H1 (cell line): ENCODE measurements around the gene MCM9. TPM values are rescaled to one million over a fixed set of nuclear protein-coding genes. Genes with fewer than 3 reads are reported as not detected.

ENCODE experiments used
- CTCF ChIA-PET: fragments of 300-600 bp; sonication (Branson Sonifier 250); formaldehyde crosslinking; loops from one replicate; lab custom pipeline; 2021; ENCODE audit not compliant: partially characterized antibody; lab: Charles Lee
- POLR2A ChIA-PET: fragments of 300-600 bp; sonication (Branson Sonifier 250); formaldehyde crosslinking; loops from one replicate; lab custom pipeline; 2021; ENCODE audit warnings: inconsistent platforms; ENCODE audit not compliant: partially characterized antibody; lab: Charles Lee
- DNase-seq, 2 experiments: peaks; one replicate each; pipeline versions ENCODE4 v3.0.0 to v3.0.0-alpha.2; 2010 to 2022; ENCODE audit warnings: low spot score in 2 of 2, low read depth in 1 of 2, mixed read lengths in 1 of 2
- FAIRE-seq: peaks from 2 replicates; lab custom pipeline; 2011; peaks lifted over from hg19 to GRCh38; lab: Jason Lieb, UNC
- H2AFZ ChIP-seq: 2 replicates; pipeline ENCODE4 v1.8.1; 2012; ENCODE audit warnings: low read length, inconsistent platforms
- H2AK5ac ChIP-seq: 2 replicates; pipeline ENCODE4 v1.6.1; 2013; ENCODE audit warnings: low read depth, low read length
- H2BK120ac ChIP-seq: replicated peaks from 2 replicates; pipeline ENCODE3; 2013; ENCODE audit warnings: low read depth, low read length, inconsistent platforms
- H2BK12ac ChIP-seq: 2 replicates; pipeline ENCODE4 v1.6.1; 2013; ENCODE audit warnings: low read depth, low read length
- H2BK15ac ChIP-seq: 2 replicates; pipeline ENCODE4 v1.6.1; 2013; ENCODE audit warnings: low read length
- H2BK20ac ChIP-seq: 2 replicates; pipeline ENCODE4 v1.6.1; 2013; ENCODE audit warnings: low read length
- H2BK5ac ChIP-seq: 2 replicates; pipeline ENCODE4 v1.6.1; 2013; ENCODE audit warnings: low read depth, low read length
- H3K14ac ChIP-seq: 2 replicates; pipeline ENCODE4 v1.6.1; 2013; ENCODE audit warnings: inconsistent platforms; ENCODE audit not compliant: insufficient read length
- H3K18ac ChIP-seq: 2 replicates; pipeline ENCODE4 v1.6.1; 2013; ENCODE audit warnings: low read length; ENCODE audit errors: extremely low read depth
- H3K23ac ChIP-seq: 2 replicates; pipeline ENCODE4 v1.6.1; 2013; ENCODE audit warnings: inconsistent platforms; ENCODE audit not compliant: insufficient read length
- H3K23me2 ChIP-seq: 2 replicates; pipeline ENCODE4 v1.6.1; 2013; ENCODE audit warnings: low read depth, low read length
- H3K27ac ChIP-seq: 2 replicates; pipeline ENCODE4 v1.6.1; 2011; ENCODE audit warnings: low read depth, low read length, inconsistent platforms
- H3K27me3 ChIP-seq, 4 experiments: replicated peaks in 1 of 4; 1 replicate in 1 of 4; 2 replicates in 3 of 4; pipeline versions ENCODE4 v1.6.1 to v1.8.1; 2011 to 2013; ENCODE audit warnings: low read length in 3 of 4, mild to moderate bottlenecking in 3 of 4, inconsistent platforms in 2 of 4, mixed read lengths in 2 of 4, moderate library complexity in 1 of 4; ENCODE audit not compliant: control insufficient read depth in 3 of 4, insufficient read depth in 3 of 4; ENCODE audit errors: extremely low read depth in 1 of 4
- H3K36me3 ChIP-seq, 4 experiments: 2 replicates each; pipeline versions ENCODE4 v1.6.1 to v1.8.1; 2011 to 2013; ENCODE audit warnings: mild to moderate bottlenecking in 4 of 4, low read length in 3 of 4, moderate library complexity in 2 of 4, control low read depth in 1 of 4, inconsistent platforms in 1 of 4; ENCODE audit not compliant: insufficient read depth in 4 of 4, control insufficient read depth in 2 of 4
- H3K4ac ChIP-seq: replicated peaks from 2 replicates; pipeline ENCODE3; 2013; ENCODE audit warnings: low read length, low read depth, mixed read lengths, inconsistent platforms; ENCODE audit not compliant: insufficient read length
- H3K4me1 ChIP-seq, 4 experiments: replicated peaks in 1 of 4; 1 replicate in 1 of 4; 2 replicates in 3 of 4; pipeline versions ENCODE4 v1.6.1 to v1.8.1; 2011 to 2013; ENCODE audit warnings: low read length in 3 of 4, inconsistent platforms in 2 of 4, mixed read lengths in 1 of 4; ENCODE audit not compliant: insufficient read depth in 4 of 4, control insufficient read depth in 3 of 4
- H3K4me2 ChIP-seq, 2 experiments: 2 replicates each; pipeline versions ENCODE4 v1.6.1 to v1.8.1; 2011 to 2013; ENCODE audit warnings: low read depth in 2 of 2, low read length in 2 of 2, control low read depth in 1 of 2, inconsistent platforms in 1 of 2, mild to moderate bottlenecking in 1 of 2; ENCODE audit not compliant: insufficient read depth in 1 of 2
- H3K4me3 ChIP-seq, 4 experiments: fragments of 200-600, 300-600 bp in 1 of 4; sonication (generic), shearing (Covaris generic), sonication (Bioruptor Twin) in 1 of 4; 2 replicates each; pipeline versions ENCODE4 v1.5.1 to v1.8.1; 2011 to 2016; ENCODE audit warnings: low read length in 4 of 4, low read depth in 3 of 4, control low read depth in 2 of 4, inconsistent platforms in 2 of 4, mild to moderate bottlenecking in 2 of 4, mixed read lengths in 1 of 4, moderate library complexity in 1 of 4; ENCODE audit not compliant: insufficient read depth in 2 of 4; ENCODE audit errors: extremely low read depth in 1 of 4
- H3K56ac ChIP-seq: replicated peaks from 2 replicates; pipeline ENCODE3; 2013; ENCODE audit warnings: low read depth, mild to moderate bottlenecking, mixed read lengths, low read length, inconsistent platforms; ENCODE audit not compliant: insufficient read length
- H3K79me1 ChIP-seq: 2 replicates; pipeline ENCODE4 v1.6.1; 2013; ENCODE audit warnings: low read depth, low read length, control low read depth
- H3K79me2 ChIP-seq, 2 experiments: 2 replicates each; pipeline versions ENCODE4 v1.6.1 to v1.8.1; 2012 to 2013; ENCODE audit warnings: low read length in 2 of 2, mild to moderate bottlenecking in 2 of 2, inconsistent platforms in 1 of 2; ENCODE audit not compliant: insufficient read depth in 2 of 2, control insufficient read depth in 1 of 2
- H3K9ac ChIP-seq, 4 experiments: replicated peaks in 1 of 4; 1 replicate in 1 of 4; 2 replicates in 3 of 4; pipeline versions ENCODE4 v1.6.1 to v1.8.1; 2011 to 2013; ENCODE audit warnings: low read depth in 3 of 4, low read length in 3 of 4, control low read depth in 2 of 4, mild to moderate bottlenecking in 2 of 4, moderate library complexity in 2 of 4, inconsistent platforms in 1 of 4; ENCODE audit errors: extremely low read depth in 1 of 4
- H3K9me3 ChIP-seq, 2 experiments: 2 replicates each; pipeline versions ENCODE4 v1.6.1 to v1.8.1; 2012 to 2013; ENCODE audit warnings: mild to moderate bottlenecking in 2 of 2, moderate library complexity in 2 of 2, control low read depth in 1 of 2, inconsistent platforms in 1 of 2, low read depth in 1 of 2, low read length in 1 of 2, mixed read lengths in 1 of 2; ENCODE audit not compliant: insufficient read depth in 2 of 2
- H4K20me1 ChIP-seq, 2 experiments: replicated peaks in 1 of 2; 2 replicates each; pipeline versions ENCODE3 to v1.8.1; 2011 to 2013; ENCODE audit warnings: inconsistent platforms in 2 of 2, low read length in 2 of 2, mild to moderate bottlenecking in 1 of 2; ENCODE audit not compliant: insufficient read depth in 2 of 2, control insufficient read depth in 1 of 2
- H4K5ac ChIP-seq: 2 replicates; pipeline ENCODE4 v1.6.1; 2013; ENCODE audit warnings: low read length, low read depth, mixed read lengths, inconsistent platforms; ENCODE audit not compliant: insufficient read length
- H4K8ac ChIP-seq: 2 replicates; pipeline ENCODE4 v1.8.0; 2013; ENCODE audit warnings: mild to moderate bottlenecking, moderate library complexity, low read length, inconsistent platforms; ENCODE audit not compliant: insufficient read depth; ENCODE audit errors: extremely low read depth
- H4K91ac ChIP-seq: replicated peaks from 2 replicates; pipeline ENCODE3; 2013; ENCODE audit warnings: low read length, mixed read lengths, inconsistent platforms; ENCODE audit not compliant: insufficient read length
- ATF2 ChIP-seq: IDR thresholded peaks from 2 replicates; pipeline ENCODE4 v1.6.1; 2012; ENCODE audit warnings: low read length, inconsistent platforms
- BACH1 ChIP-seq: IDR thresholded peaks from 2 replicates; pipeline ENCODE4 v1.6.1; 2012; ENCODE audit warnings: low read length, improper control_type of control experiment
- CREB1 ChIP-seq: IDR thresholded peaks from 2 replicates; pipeline ENCODE4 v1.6.1; 2012; ENCODE audit warnings: inconsistent platforms
- HDAC2 ChIP-seq, 2 experiments: fragments of 300-600 bp in 1 of 2; sonication (generic) in 1 of 2; IDR thresholded peaks; 2 replicates each; pipeline ENCODE4 v1.6.1; 2011 to 2012; ENCODE audit warnings: low read depth in 2 of 2, low read length in 2 of 2, mild to moderate bottlenecking in 2 of 2, moderate library complexity in 2 of 2, borderline replicate concordance in 1 of 2, inconsistent platforms in 1 of 2
- KDM1A ChIP-seq: fragments of 200-600, 300-600 bp; sonication (generic); IDR thresholded peaks from 2 replicates; pipeline ENCODE4 v1.7.1; 2016; ENCODE audit warnings: mild to moderate bottlenecking, low read length, borderline replicate concordance
- MAX ChIP-seq: IDR thresholded peaks from 2 replicates; pipeline ENCODE4 v1.6.1; 2012; ENCODE audit warnings: inconsistent platforms
- POU5F1 ChIP-seq: IDR thresholded peaks from 2 replicates; pipeline ENCODE4 v1.6.1; 2011; ENCODE audit warnings: low read depth, mild to moderate bottlenecking, low read length, moderate library complexity
- RAD21 ChIP-seq, 2 experiments: IDR thresholded peaks in 1 of 2; conservative IDR thresholded peaks in 1 of 2; 2 replicates each; pipeline ENCODE4 v1.6.1; 2011; ENCODE audit warnings: low read depth in 2 of 2, low read length in 2 of 2, improper control_type of control experiment in 1 of 2, inconsistent platforms in 1 of 2, mild to moderate bottlenecking in 1 of 2, moderate library complexity in 1 of 2
- RBBP5 ChIP-seq: IDR thresholded peaks from 2 replicates; pipeline ENCODE4 v1.7.1; 2012; ENCODE audit warnings: low read depth, mild to moderate bottlenecking, inconsistent platforms, low read length, moderate library complexity, borderline replicate concordance
- RXRA ChIP-seq: IDR thresholded peaks from 2 replicates; pipeline ENCODE4 v1.6.1; 2011; ENCODE audit warnings: low read depth, mild to moderate bottlenecking, low read length, moderate library complexity; ENCODE audit not compliant: insufficient read depth
- SIN3A ChIP-seq, 2 experiments: IDR thresholded peaks in 1 of 2; conservative IDR thresholded peaks in 1 of 2; 2 replicates each; pipeline ENCODE4 v1.6.1; 2011 to 2012; ENCODE audit warnings: low read length in 2 of 2, improper control_type of control experiment in 1 of 2, low read depth in 1 of 2, mild to moderate bottlenecking in 1 of 2
- SRF ChIP-seq: IDR thresholded peaks from 2 replicates; pipeline ENCODE4 v1.6.1; 2011; ENCODE audit warnings: mild to moderate bottlenecking, low read depth, low read length, moderate library complexity
- WGBS, 2 experiments: shearing (Covaris generic) in 1 of 2; methylation state at CpG; one replicate each; pipeline versions ENCODE4 v1.1.6 to v1.1.7; 2013 to 2015; ENCODE audit warnings: low lambda C conversion rate in 2 of 2, mixed read lengths in 2 of 2, inconsistent platforms in 1 of 2, low coverage in 1 of 2, missing lambda C conversion rate in 1 of 2; ENCODE audit not compliant: insufficient replicate concordance in 2 of 2, insufficient coverage in 1 of 2, insufficient read length in 1 of 2; ENCODE audit errors: extremely low coverage in 1 of 2, missing lambda C conversion rate in 1 of 2; 5-methylcytosine and 5-hydroxymethylcytosine counted together
- polyA plus RNA-seq, 7 experiments: library from polyadenylated mRNA; depleted of rRNA in 3 of 7; stranded (reverse) in 5 of 7; unstranded in 2 of 7; fragments of >200 nt in 5 of 7; fragments of 200-250 nt in 2 of 7; gene quantifications; 1 replicate in 5 of 7; 2 replicates in 1 of 7; 4 replicates in 1 of 7; pipeline versions ENCODE4 v1.2.1 to v1.2.3, GENCODE V29; 2011 to 2013; ENCODE audit warnings: missing spikeins in 2 of 7, mixed read lengths in 2 of 7
- total RNA-seq: library from RNA; stranded (reverse); fragmentation: NEBNext Ultra II Directional; extraction: Animal tissue kit (Norgen Biotek cat#: 25700); gene quantifications from 2 replicates; pipeline ENCODE4 v1.2.1, GENCODE V29; 2021

MCM9 gene
- total and polyA plus RNA-seq, 2 of the 8 experiments (the other 6 are each of a cell fraction or from before 2014, with no cell fraction given) = 3.7 to 11.4 TPM

- H3K4me2 ChIP-seq = no peak overlapping the region
- H2BK120ac ChIP-seq = no peak overlapping the region
- H2BK5ac ChIP-seq = no peak overlapping the region
- no peak overlapping the region for H3K9ac ChIP-seq
- no peaks in the 10 kb centered on the region for H3K79me2 ChIP-seq
- no peak overlapping the region for H3K27ac ChIP-seq
- FAIRE-seq (no peak), DNase-seq (no peak)
- CTCF ChIA-PET = no interaction called here
- H2AFZ ChIP-seq = no peak overlapping the region
- H3K9me3 ChIP-seq = no peaks in the 10 kb centered on the region
- H4K91ac ChIP-seq = no peak overlapping the region
- no peak overlapping the region for H3K14ac ChIP-seq
- no peaks in the 10 kb centered on the region for H3K23me2 ChIP-seq
- POLR2A ChIA-PET = no interaction called here
- no peak overlapping the region for H4K8ac ChIP-seq
- no peak overlapping the region for H3K56ac ChIP-seq
- H3K4ac ChIP-seq = no peak overlapping the region
- no peaks in the 10 kb centered on the region for H3K27me3 ChIP-seq
- no peaks in the 10 kb centered on the region for H3K36me3 ChIP-seq
- no peak overlapping the region for H2AK5ac ChIP-seq
- no peak overlapping the region; the same call in 1 of the 2 replicates for H3K18ac ChIP-seq
- WGBS, 2 experiments = 85% methylated on average over 2 of the region's 2 CpGs; no CpG with 5 or more reads in 1 of the 2 experiments
- H3K4me3 ChIP-seq = no peak overlapping the region
- no peaks in the 10 kb centered on the region for H4K20me1 ChIP-seq
- H2BK12ac ChIP-seq = no peak overlapping the region
- H2BK20ac ChIP-seq = no peak overlapping the region
- H3K4me1 ChIP-seq = peaks cover 0 to 5% (median 0%) of the 10 kb centered on the region in 4 experiments; a peak in 3 of 7 replicates
- TF ChIP-seq CREB1 (no peak), KDM1A (no peak), MAX (no peak), ATF2 (no peak), BACH1 (no peak), RAD21 (IDR thresholded peaks at IDR 0.05 in 1 of 2, conservative IDR thresholded peaks at IDR 0.05 in 1 of 2; ENCODE audit: low read depth in 2 of 2, low read length in 2 of 2) (no peak), HDAC2 (IDR thresholded peaks at IDR 0.05; ENCODE audit: borderline replicate concordance in 1 of 2, low read depth in 2 of 2, low read length in 2 of 2) (no peak), RBBP5 (no peak), POU5F1 (no peak), SRF (no peak), SIN3A (conservative IDR thresholded peaks at IDR 0.05 in 1 of 2, IDR thresholded peaks at IDR 0.05 in 1 of 2; ENCODE audit: low read depth in 1 of 2, low read length in 2 of 2) (no peak), RXRA (no peak)
- no peak overlapping the region for H3K23ac ChIP-seq
- H4K5ac ChIP-seq = no peak overlapping the region
- H3K79me1 ChIP-seq = no peaks in the 10 kb centered on the region
- H2BK15ac ChIP-seq = no peak overlapping the region
These were observed 153.1 kb downstream of the MCM9 start for GRCh38 chr6:118781897-118782296.
